Activated B cell treated with CpG ODN at 0.5 μM for 24 hours (primary cell): ENCODE measurements around the gene MRPL30. TPM values are rescaled to one million over a fixed set of nuclear protein-coding genes. Genes with fewer than 3 reads are reported as not detected.

ENCODE experiments used
- ATAC-seq: fragments of 200-7000 bp; cut with Tn5 transposase; one replicate; pipeline ENCODE4 v1.10.0; 2021; ENCODE audit warnings: low read depth, mild to moderate bottlenecking, moderate library complexity
- CTCF ChIA-PET: fragments of 350-600 bp; sonication (Branson Sonifier 250); formaldehyde crosslinking; loops from one replicate; lab custom pipeline; 2021; ENCODE audit warnings: antibody characterized with exemption; lab: Charles Lee
- POLR2A ChIA-PET: fragments of 350-600 bp; sonication (Branson Sonifier 250); formaldehyde crosslinking; loops from one replicate; lab custom pipeline; 2021; ENCODE audit warnings: antibody characterized with exemption; lab: Charles Lee
- DNase-seq: peaks from one replicate; pipeline ENCODE4 v3.0.0; 2022
- H3K27ac Mint-ChIP-seq: one replicate; pipeline ENCODE4 v1.8.0; 2020; ENCODE audit warnings: mixed read lengths
- H3K27me3 Mint-ChIP-seq: one replicate; pipeline ENCODE4 v1.8.0; 2021; ENCODE audit warnings: mixed read lengths
- H3K36me3 Mint-ChIP-seq: one replicate; pipeline ENCODE4 v1.8.0; 2021; ENCODE audit warnings: low read depth, mixed read lengths
- H3K4me1 Mint-ChIP-seq: one replicate; pipeline ENCODE4 v1.8.0; 2021; ENCODE audit warnings: mixed read lengths
- H3K4me3 Mint-ChIP-seq: one replicate; pipeline ENCODE4 v1.8.0; 2020; ENCODE audit warnings: mild to moderate bottlenecking, mixed read lengths
- H3K9me3 Mint-ChIP-seq: one replicate; pipeline ENCODE4 v1.8.0; 2020; ENCODE audit warnings: mixed read lengths
- intact Hi-C: fragments of 100-400 bp; cut with micrococcal nuclease; formaldehyde crosslinking; loops from one replicate; pipeline ENCODE4 v1.15.1; 2024
- total RNA-seq: library from RNA; stranded (reverse); gene quantifications from 2 replicates; pipeline ENCODE4 v1.2.3, GENCODE V29; 2022
- TF ChIP-seq, protein P1 (sequence below): fragments of 200-600 bp; IDR thresholded peaks from one replicate; pipeline ENCODE4 v1.8.0; 2022; ENCODE audit warnings: antibody characterized with exemption, mild to moderate bottlenecking

The MRPL30 gene
- total RNA-seq, 1 donor from 2014 or later, result 21.4 TPM

DNA sequence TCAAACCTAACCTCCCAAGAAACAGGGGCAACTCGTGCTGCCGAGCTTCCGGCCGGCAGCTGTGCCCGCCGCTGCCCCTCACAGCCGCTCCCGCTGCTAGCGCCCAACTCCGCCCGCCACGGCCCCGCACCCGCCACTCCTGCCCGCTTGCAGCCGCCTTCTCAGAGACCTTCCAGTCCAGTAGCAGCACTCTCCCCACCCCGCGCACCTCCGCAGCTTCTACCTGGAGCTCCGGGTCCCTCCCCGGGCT, 40.2 kb upstream of the MRPL30 start:
- no peaks in the 10 kb centered on the region for H3K9me3 Mint-ChIP-seq
- DNase-seq, result no peak
- ATAC-seq, result peak; percentile 19
- peak overlapping the region; percentile 97 for H3K4me3 Mint-ChIP-seq
- CTCF ChIA-PET, result interaction anchor here (0.6 to 1.9 kb wide), 7 partner anchors 14 to 491 kb away, joined by 3 to 5 read pairs (median 3); partner anchors contain the start of genes EIF5B, LIPT1 and TSGA10
- intact Hi-C loops, result loop anchor here (1.0 to 5.0 kb wide), 6 partner anchors 14 to 1478 kb away; partner anchors contain the start of genes ACTR1B, LIPT1, MITD1 and MRPL30
- TF ChIP-seq, protein P1, sequence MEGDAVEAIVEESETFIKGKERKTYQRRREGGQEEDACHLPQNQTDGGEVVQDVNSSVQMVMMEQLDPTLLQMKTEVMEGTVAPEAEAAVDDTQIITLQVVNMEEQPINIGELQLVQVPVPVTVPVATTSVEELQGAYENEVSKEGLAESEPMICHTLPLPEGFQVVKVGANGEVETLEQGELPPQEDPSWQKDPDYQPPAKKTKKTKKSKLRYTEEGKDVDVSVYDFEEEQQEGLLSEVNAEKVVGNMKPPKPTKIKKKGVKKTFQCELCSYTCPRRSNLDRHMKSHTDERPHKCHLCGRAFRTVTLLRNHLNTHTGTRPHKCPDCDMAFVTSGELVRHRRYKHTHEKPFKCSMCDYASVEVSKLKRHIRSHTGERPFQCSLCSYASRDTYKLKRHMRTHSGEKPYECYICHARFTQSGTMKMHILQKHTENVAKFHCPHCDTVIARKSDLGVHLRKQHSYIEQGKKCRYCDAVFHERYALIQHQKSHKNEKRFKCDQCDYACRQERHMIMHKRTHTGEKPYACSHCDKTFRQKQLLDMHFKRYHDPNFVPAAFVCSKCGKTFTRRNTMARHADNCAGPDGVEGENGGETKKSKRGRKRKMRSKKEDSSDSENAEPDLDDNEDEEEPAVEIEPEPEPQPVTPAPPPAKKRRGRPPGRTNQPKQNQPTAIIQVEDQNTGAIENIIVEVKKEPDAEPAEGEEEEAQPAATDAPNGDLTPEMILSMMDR, result no peak
- H3K36me3 Mint-ChIP-seq, result peaks cover 9% of the 10 kb centered on the region
- H3K27me3 Mint-ChIP-seq, result no peaks in the 10 kb centered on the region
- H3K4me1 Mint-ChIP-seq, result peaks cover 26% of the 10 kb centered on the region
- H3K27ac Mint-ChIP-seq, result peak overlapping the region; percentile 96
- POLR2A ChIA-PET, result interaction anchor here (0.7 to 4.9 kb wide), 10 partner anchors 14 to 1254 kb away, joined by 3 to 143 read pairs (median 4); partner anchors contain the start of genes EIF5B, LIPT1, MGAT4A and MITD1

DNA sequence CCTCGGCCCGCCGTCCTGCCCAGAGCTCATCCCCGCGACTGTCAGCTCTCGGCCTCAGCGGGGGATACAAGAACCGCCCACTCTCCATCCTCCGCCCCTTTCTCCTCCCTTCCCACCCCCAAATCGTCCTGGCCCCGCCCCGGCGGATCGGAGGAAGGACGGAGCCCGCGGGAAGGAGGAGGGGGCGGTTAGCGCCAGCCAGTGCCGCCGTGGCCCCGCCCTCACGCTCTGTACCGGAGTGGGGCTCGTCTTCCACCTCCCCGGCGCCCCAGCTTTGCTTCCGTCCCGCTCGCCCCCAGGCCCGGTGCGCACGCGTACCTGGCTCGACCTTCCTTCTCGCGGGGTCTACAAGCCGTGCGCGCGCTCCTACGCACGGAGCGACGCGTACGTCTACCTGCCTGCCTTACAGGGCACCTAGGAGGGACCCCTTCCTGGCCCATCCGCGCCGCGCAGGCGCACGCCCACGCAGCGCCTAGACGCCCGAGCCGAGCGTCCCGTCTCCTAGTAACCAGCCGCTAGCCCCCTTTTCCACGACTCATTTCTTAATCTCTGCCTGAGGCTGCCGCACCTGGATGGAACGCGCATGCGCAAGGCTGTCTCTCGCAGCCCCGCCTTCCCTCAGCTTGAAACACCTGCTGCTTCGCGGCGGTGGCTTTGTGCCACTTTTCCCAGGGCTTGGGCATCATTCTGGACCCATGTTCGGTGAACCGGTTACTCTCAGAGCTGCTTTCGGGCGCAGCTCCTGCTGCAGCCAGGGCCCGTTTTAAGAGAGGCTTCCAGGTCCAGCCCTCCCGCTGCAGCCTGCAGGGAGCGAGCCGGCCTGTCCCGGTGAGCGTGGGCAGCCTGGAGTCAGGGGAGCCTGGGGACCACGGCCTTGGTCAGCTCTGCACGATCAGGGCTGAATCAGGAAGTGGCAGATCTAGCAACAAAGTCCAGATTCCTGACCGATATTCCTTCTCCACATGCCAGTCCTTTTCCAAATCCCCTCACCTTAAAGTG, 39.6 kb upstream of the MRPL30 start, which contains the start of gene C2orf15:
Gene C2orf15, plus strand, starts transcription at position 598 of the 999 bp plus-strand sequence. CDS start 8,852 bp downstream, outside the sequence.
- intact Hi-C loops, result loop anchor here (1.0 to 5.0 kb wide), 6 partner anchors 13 to 1479 kb away; partner anchors contain the start of genes ACTR1B, LIPT1, MITD1 and MRPL30
- TF ChIP-seq, protein P1, result no peak
- peak within 1 kb of the TSS; percentile 97 for H3K4me3 Mint-ChIP-seq
- H3K27me3 Mint-ChIP-seq, result no peaks in the 10 kb centered on the region
- peaks cover 26% of the 10 kb centered on the region for H3K4me1 Mint-ChIP-seq
- peak; percentile 88 for ATAC-seq
- DNase-seq, result peak; percentile 96
- ChIA-PET CTCF (interaction anchor here (0.6 to 1.9 kb wide), 7 partner anchors 13 to 492 kb away, joined by 3 to 5 read pairs (median 3); partner anchors contain the start of genes EIF5B, LIPT1 and TSGA10), POLR2A (interaction anchor here (0.6 to 4.9 kb wide), 14 partner anchors 14 to 1495 kb away, joined by 3 to 143 read pairs (median 4); partner anchors contain the start of genes EIF5B, LIPT1, MGAT4A and MITD1)
- peaks cover 7% of the 10 kb centered on the region for H3K36me3 Mint-ChIP-seq
- no peaks in the 10 kb centered on the region for H3K9me3 Mint-ChIP-seq
- peak within 1 kb of the TSS; percentile 96 for H3K27ac Mint-ChIP-seq

DNA sequence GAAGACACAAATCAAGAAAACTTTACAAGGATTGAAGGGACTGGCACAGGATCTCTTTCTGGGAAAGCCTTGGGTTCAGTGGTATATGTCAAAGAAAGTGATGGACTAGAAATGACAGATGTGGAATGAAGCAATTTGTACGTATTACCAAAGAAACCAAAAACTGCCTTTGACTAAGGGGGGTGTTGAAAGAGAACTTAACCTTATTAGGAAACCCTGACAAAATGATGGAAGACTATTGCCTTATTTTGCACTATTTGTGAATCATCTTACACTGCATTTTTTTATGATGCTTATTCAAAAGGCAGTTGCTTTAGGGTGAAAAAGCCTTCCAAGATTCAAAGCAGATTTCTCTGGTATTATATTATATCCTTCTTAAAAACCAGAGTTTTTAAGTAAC, 30.3 kb upstream of the MRPL30 start:
- ChIA-PET CTCF (no interaction called here), POLR2A (interaction anchor here (9.2 kb wide), 1 partner anchor 9 kb away, joined by 143 read pairs; the partner anchor contains the start of gene C2orf15)
- Mint-ChIP-seq H3K27me3 (no peaks in the 10 kb centered on the region), H3K4me3 (no peak overlapping the region), H3K9me3 (no peaks in the 10 kb centered on the region), H3K4me1 (peaks cover 20% of the 10 kb centered on the region), H3K36me3 (peaks cover 9% of the 10 kb centered on the region), H3K27ac (no peak overlapping the region)
- intact Hi-C loops, result loop anchor here (10.0 kb wide), 1 partner anchor 1414 kb away; the partner anchor contains the start of gene PDCL3
- DNase-seq, result no peak
- TF ChIP-seq, protein P1, result no peak
- no peak for ATAC-seq

DNA sequence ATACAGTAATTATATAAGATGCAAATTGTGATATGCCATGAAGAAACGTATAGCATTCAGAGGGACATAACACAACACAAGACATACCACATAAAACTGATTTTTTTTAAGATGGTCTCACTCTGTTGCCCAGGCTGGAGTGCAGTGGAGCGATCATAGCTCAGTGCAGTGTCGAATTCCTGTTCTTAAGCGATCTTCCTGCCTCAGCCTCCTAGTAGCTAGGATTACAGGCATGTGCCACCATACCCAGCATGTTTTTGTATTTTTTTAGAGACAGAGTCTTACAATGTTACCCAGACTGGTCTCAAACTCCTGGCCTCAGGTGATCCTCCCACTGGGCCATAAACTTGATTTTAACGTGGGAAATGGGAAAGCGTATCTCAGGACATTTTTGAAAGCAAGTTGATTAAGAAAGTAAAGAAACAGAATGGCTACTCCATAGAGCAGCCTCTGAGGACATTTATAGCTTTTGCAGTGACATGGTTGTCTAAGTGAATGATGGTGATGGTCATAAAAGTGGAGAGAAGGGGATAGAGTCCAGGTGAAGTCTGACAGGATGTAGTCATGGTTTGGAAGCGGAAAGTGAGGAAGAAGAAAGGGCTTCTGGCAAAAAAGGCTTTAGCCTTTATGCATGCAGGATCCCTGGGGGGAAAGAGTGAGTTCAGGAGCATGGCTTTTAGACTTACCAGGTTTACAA, 28.6 kb upstream of the MRPL30 start:
- CTCF ChIA-PET, result interaction anchor here (1.0 kb wide), 1 partner anchor 86 kb away, joined by 3 read pairs; no protein-coding TSS in a partner anchor
- TF ChIP-seq, protein P1, result no peak
- Mint-ChIP-seq H3K9me3 (no peaks in the 10 kb centered on the region), H3K27ac (no peak overlapping the region), H3K4me3 (no peak overlapping the region), H3K27me3 (no peaks in the 10 kb centered on the region), H3K4me1 (peaks cover 37% of the 10 kb centered on the region), H3K36me3 (peaks cover 17% of the 10 kb centered on the region)
- intact Hi-C loops, result loop anchor here (10.0 kb wide), 1 partner anchor 1412 kb away; the partner anchor contains the start of gene PDCL3
- DNase-seq (no peak), ATAC-seq (no peak)
- POLR2A ChIA-PET, result interaction anchor here (9.2 kb wide), 1 partner anchor 10 kb away, joined by 143 read pairs; the partner anchor contains the start of gene C2orf15
